Esophagus muscularis mucosa (tissue), 3 donors: ENCODE data around the gene TUBB3.

ENCODE experiments used
- EP300 ChIP-seq: sonication (generic); formaldehyde crosslinking; IDR thresholded peaks from one replicate; pipeline ENCODE4 v1.6.1; 2017; ENCODE audit warnings: antibody characterized with exemption
- TF ChIP-seq, protein P1 (sequence below), 3 experiments: fragments of 200-600 bp in 2 of 3; fragments of 450-650 bp in 1 of 3; sonication (generic) in 2 of 3; IDR thresholded peaks; one replicate each; pipeline ENCODE4 v1.5.1; 2017 to 2019; ENCODE audit warnings: antibody characterized with exemption in 3 of 3, mild to moderate bottlenecking in 2 of 3, moderate library complexity in 1 of 3

DNA sequence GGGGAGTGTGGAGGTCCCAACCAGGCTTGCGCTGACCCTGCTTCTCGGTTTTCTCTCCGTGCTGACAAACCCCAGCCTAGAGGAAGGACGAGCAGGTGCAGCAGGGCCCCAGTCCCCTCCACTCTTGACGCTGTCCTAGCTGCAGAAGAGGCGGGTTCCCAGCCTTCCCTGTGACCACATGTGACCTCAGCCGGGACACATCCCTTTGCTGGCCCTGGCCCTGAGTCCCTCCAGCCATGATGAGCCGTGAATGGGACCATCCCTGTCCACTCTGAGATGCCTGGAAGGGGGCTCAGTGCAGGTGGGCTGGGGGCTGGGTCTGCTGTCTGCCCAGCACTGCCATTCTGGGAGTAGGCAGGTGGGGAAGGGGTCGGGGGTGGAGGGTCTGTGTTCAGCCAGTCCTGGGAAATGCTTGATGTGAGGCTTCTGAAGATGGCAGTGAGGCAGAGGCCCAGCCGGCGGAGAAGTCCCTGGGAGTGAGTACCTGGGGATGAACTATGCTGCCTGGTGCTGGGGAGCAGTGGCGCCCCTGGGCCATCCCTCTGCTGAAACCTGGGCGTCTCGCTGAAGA, 1.9 kb upstream of the TUBB3 start:
- TF ChIP-seq EP300: no peak
- TF ChIP-seq, protein P1, sequence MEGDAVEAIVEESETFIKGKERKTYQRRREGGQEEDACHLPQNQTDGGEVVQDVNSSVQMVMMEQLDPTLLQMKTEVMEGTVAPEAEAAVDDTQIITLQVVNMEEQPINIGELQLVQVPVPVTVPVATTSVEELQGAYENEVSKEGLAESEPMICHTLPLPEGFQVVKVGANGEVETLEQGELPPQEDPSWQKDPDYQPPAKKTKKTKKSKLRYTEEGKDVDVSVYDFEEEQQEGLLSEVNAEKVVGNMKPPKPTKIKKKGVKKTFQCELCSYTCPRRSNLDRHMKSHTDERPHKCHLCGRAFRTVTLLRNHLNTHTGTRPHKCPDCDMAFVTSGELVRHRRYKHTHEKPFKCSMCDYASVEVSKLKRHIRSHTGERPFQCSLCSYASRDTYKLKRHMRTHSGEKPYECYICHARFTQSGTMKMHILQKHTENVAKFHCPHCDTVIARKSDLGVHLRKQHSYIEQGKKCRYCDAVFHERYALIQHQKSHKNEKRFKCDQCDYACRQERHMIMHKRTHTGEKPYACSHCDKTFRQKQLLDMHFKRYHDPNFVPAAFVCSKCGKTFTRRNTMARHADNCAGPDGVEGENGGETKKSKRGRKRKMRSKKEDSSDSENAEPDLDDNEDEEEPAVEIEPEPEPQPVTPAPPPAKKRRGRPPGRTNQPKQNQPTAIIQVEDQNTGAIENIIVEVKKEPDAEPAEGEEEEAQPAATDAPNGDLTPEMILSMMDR (IDR thresholded peaks at IDR 0.05): no peak
